Germinal center (tissue), 1 donor: ENCODE data around the gene ARSB.
A peak's percentile ranks its signal among the peaks of the same experiment; 100 is the strongest.
"Not testable (repeated sequence)": the region's sequence is repeated elsewhere in the genome, so short reads cannot be mapped to it uniquely, and the experiment has no call there.

ENCODE experiments used
- DNase-seq: peaks from one replicate; pipeline ENCODE4 v3.0.0; 2012; ENCODE audit warnings: mixed read lengths, low spot score

The ARSB gene

GRCh38 chr5:78751872-78752271 lies 233.2 kb downstream of the ARSB start:
- no peak for DNase-seq

GRCh38 chr5:78750281-78750680 lies 234.8 kb downstream of the ARSB start:
- DNase-seq, result no peak

GRCh38 chr5:78747705-78748359 lies 237.3 kb downstream of the ARSB start:
- no peak for DNase-seq

- DNase-seq, result no peak
These were observed 238.1 kb downstream of the ARSB start for GRCh38 chr5:78747055-78747454.

GRCh38 chr5:78746021-78746770 lies 238.9 kb downstream of the ARSB start:
- no peak for DNase-seq

GRCh38 chr5:78744951-78745534 lies 240.1 kb downstream of the ARSB start:
- no peak for DNase-seq

GRCh38 chr5:78741019-78741418 lies 244.1 kb downstream of the ARSB start:
- DNase-seq, result no peak

GRCh38 chr5:78738693-78739300 lies 246.3 kb downstream of the ARSB start:
- DNase-seq, result no peak

GRCh38 chr5:78738104-78738503 lies 247.0 kb downstream of the ARSB start:
- no peak for DNase-seq

- DNase-seq, result no peak
These were observed 249.2 kb downstream of the ARSB start for GRCh38 chr5:78735834-78736463.

- DNase-seq, result no peak
These were observed 250.2 kb downstream of the ARSB start for GRCh38 chr5:78734950-78735349.

GRCh38 chr5:78734094-78734845 lies 250.8 kb downstream of the ARSB start:
- DNase-seq, result no peak

- not testable (repeated sequence) for DNase-seq
These were observed 252.4 kb downstream of the ARSB start for GRCh38 chr5:78732721-78733120.

- no peak for DNase-seq
These were observed 253.2 kb downstream of the ARSB start for GRCh38 chr5:78731884-78732283.

GRCh38 chr5:78730300-78731094 lies 254.6 kb downstream of the ARSB start:
- DNase-seq, result no peak

- peak; percentile 75 for DNase-seq
These were observed 257.0 kb downstream of the ARSB start for GRCh38 chr5:78727786-78728761.
